A549 (cell line): Measurements from ENCODE around the gene PCNX2. TPM values are rescaled to one million over a fixed set of nuclear protein-coding genes. Genes with fewer than 3 reads are reported as not detected.

ENCODE experiments used
- ATAC-seq, 2 experiments: fragments of 200-7000 bp in 1 of 2; fragments of >200 bp in 1 of 2; cut with Nextera tagmentation in 1 of 2; cut with Tn5 transposase in 1 of 2; 3 replicates each; pipeline versions ENCODE4 v1.8.0 to v1.9.1; 2018 to 2020; ENCODE audit warnings: mild to moderate bottlenecking in 1 of 2, moderate library complexity in 1 of 2
- CTCF ChIA-PET: fragments of 300-600 bp; sonication (Branson Sonifier 250); formaldehyde crosslinking; extraction: SDS; loops from one replicate; lab custom pipeline; 2021; ENCODE audit warnings: antibody characterized with exemption, inconsistent platforms; lab: Yijun Ruan, JAX
- POLR2A ChIA-PET: fragments of 350-600 bp; formaldehyde crosslinking; extraction: SDS; loops from one replicate; lab custom pipeline; 2021; ENCODE audit warnings: antibody characterized with exemption, inconsistent platforms; lab: Yijun Ruan, JAX
- DNase-seq, 2 experiments: peaks; one replicate each; pipeline versions ENCODE4 v3.0.0 to v3.0.0-alpha.2; 2011 to 2016; ENCODE audit warnings: low read depth in 1 of 2, low spot score in 1 of 2
- FAIRE-seq: peaks from 2 replicates; lab custom pipeline; 2011; peaks lifted over from hg19 to GRCh38; lab: Jason Lieb, UNC
- H3K27ac ChIP-seq, 2 experiments: fragments of >200 bp; sonication (Bioruptor Twin); formaldehyde crosslinking; 3 replicates each; pipeline ENCODE4 v1.5.1; 2016 to 2017
- H3K4me1 ChIP-seq: fragments of >200 bp; sonication (Bioruptor Twin); formaldehyde crosslinking; 3 replicates; pipeline ENCODE4 v1.6.1; 2016
- H3K4me2 ChIP-seq: fragments of >200 bp; sonication (Bioruptor Twin); formaldehyde crosslinking; 3 replicates; pipeline ENCODE4 v1.6.1; 2016
- H3K4me3 ChIP-seq: fragments of >200 bp; sonication (Bioruptor Twin); formaldehyde crosslinking; 3 replicates; pipeline ENCODE4 v1.5.1; 2016
- H3K9me3 ChIP-seq: fragments of >200 bp; sonication (Bioruptor Twin); formaldehyde crosslinking; 3 replicates; pipeline ENCODE4 v1.6.1; 2016
- BHLHE40 ChIP-seq: IDR thresholded peaks from 2 replicates; pipeline ENCODE4 v1.6.1; 2012; ENCODE audit warnings: low read depth, low read length, inconsistent platforms
- CHD2 ChIP-seq: fragments of 150-350 bp; IDR thresholded peaks from 2 replicates; pipeline ENCODE4 v1.6.1; 2014; ENCODE audit warnings: low read length; ENCODE audit not compliant: partially characterized antibody
- EP300 ChIP-seq, 2 experiments: fragments of >200 bp; sonication (Bioruptor Twin); formaldehyde crosslinking; IDR thresholded peaks; 2 replicates in 1 of 2; 3 replicates in 1 of 2; pipeline ENCODE4 v1.6.1; 2016 to 2017
- HDAC2 ChIP-seq: fragments of 200-600 bp; sonication (generic); IDR thresholded peaks from 2 replicates; pipeline ENCODE4 v1.6.1; 2016
- HOXB13 ChIP-seq: fragments of 250-450 bp; sonication (Bioruptor Pico); IDR thresholded peaks from 2 replicates; pipeline ENCODE4 v1.5.0; 2020; ENCODE audit warnings: low read depth, mild to moderate bottlenecking, moderate library complexity
- KDM5A ChIP-seq: fragments of 200-600 bp; sonication (generic); IDR thresholded peaks from 2 replicates; pipeline ENCODE4 v1.6.1; 2016; ENCODE audit warnings: antibody characterized with exemption, mild to moderate bottlenecking
- MAZ ChIP-seq: fragments of 150-350 bp; IDR thresholded peaks from 2 replicates; pipeline ENCODE4 v1.6.1; 2014; ENCODE audit warnings: antibody characterized with exemption, low read depth, low read length, borderline replicate concordance
- POLR2A ChIP-seq: IDR thresholded peaks from 2 replicates; pipeline ENCODE4 v1.6.1; 2012; ENCODE audit warnings: mild to moderate bottlenecking, low read length
- RAD21 ChIP-seq, 2 experiments: fragments of >200 bp in 1 of 2; sonication (Bioruptor Twin) in 1 of 2; formaldehyde crosslinking in 1 of 2; IDR thresholded peaks in 1 of 2; conservative IDR thresholded peaks in 1 of 2; 2 replicates in 1 of 2; 3 replicates in 1 of 2; pipeline ENCODE4 v1.6.1; 2012 to 2018; ENCODE audit warnings: inconsistent platforms in 1 of 2
- RARB ChIP-seq: fragments of 250-450 bp; sonication (Bioruptor Pico); IDR thresholded peaks from 2 replicates; pipeline ENCODE4 v1.8.0; 2021; ENCODE audit warnings: mild to moderate bottlenecking, moderate library complexity
- RNF2 ChIP-seq: fragments of 200-600 bp; sonication (generic); IDR thresholded peaks from 2 replicates; pipeline ENCODE4 v1.6.1; 2016; ENCODE audit warnings: low read depth, mild to moderate bottlenecking, antibody characterized with exemption, moderate library complexity, borderline replicate concordance
- TP53 ChIP-seq: fragments of 250-450 bp; sonication (Bioruptor Pico); IDR thresholded peaks from 2 replicates; pipeline ENCODE4 v1.5.0; 2021; ENCODE audit warnings: mild to moderate bottlenecking, moderate library complexity
- ZC3H11A ChIP-seq: fragments of 450-650 bp; IDR thresholded peaks from 2 replicates; pipeline ENCODE4 v1.6.1; 2014; ENCODE audit warnings: antibody characterized with exemption, mild to moderate bottlenecking
- ZFP36 ChIP-seq: fragments of 450-650 bp; IDR thresholded peaks from 2 replicates; pipeline ENCODE4 v1.6.1; 2014; ENCODE audit warnings: borderline replicate concordance; ENCODE audit not compliant: partially characterized antibody
- ZNF302 ChIP-seq: fragments of 250-450 bp; sonication (Bioruptor Pico); IDR thresholded peaks from 2 replicates; pipeline ENCODE4 v1.9.0; 2021; ENCODE audit warnings: inconsistent platforms, mild to moderate bottlenecking, moderate library complexity
- ZSCAN20 ChIP-seq: fragments of 250-450 bp; sonication (Bioruptor Pico); IDR thresholded peaks from 2 replicates; pipeline ENCODE4 v1.8.0; 2022; ENCODE audit warnings: mild to moderate bottlenecking, moderate library complexity
- WGBS: methylation state at CpG from one replicate; pipeline ENCODE4 v1.1.6; 2017; ENCODE audit errors: missing lambda C conversion rate; 5-methylcytosine and 5-hydroxymethylcytosine counted together
- polyA plus RNA-seq, 4 experiments: library from polyadenylated mRNA; depleted of rRNA in 3 of 4; stranded (reverse); fragments of >200 nt; fragmentation: RNase III in 1 of 4; extraction: RNeasy Plus Mini Kit Qiagen cat#74134 plus additional on column Dnase treatment in 1 of 4; gene quantifications; 2 replicates in 3 of 4; 3 replicates in 1 of 4; pipeline ENCODE4 v1.2.3, GENCODE V29; 2011 to 2017
- TF ChIP-seq, protein P1 (sequence below): fragments of >200 bp; sonication (Bioruptor Twin); formaldehyde crosslinking; IDR thresholded peaks from 3 replicates; pipeline ENCODE4 v1.6.1; 2016
- TF ChIP-seq, protein P2 (sequence below): IDR thresholded peaks from 2 replicates; pipeline ENCODE4 v1.6.1; 2012; ENCODE audit warnings: low read depth, borderline replicate concordance
- TF ChIP-seq, protein P3 (sequence below): fragments of 250-450 bp; sonication (Bioruptor Pico); IDR thresholded peaks from 2 replicates; pipeline ENCODE4 v1.5.0; 2020; ENCODE audit warnings: low read depth, mild to moderate bottlenecking, moderate library complexity
- TF ChIP-seq, protein P4 (sequence below): fragments of 200-600 bp; sonication (generic); IDR thresholded peaks from 2 replicates; pipeline ENCODE4 v1.6.1; 2016; ENCODE audit warnings: antibody characterized with exemption, mild to moderate bottlenecking, moderate library complexity
- TF ChIP-seq, protein P5 (sequence below): fragments of 250-450 bp; sonication (Bioruptor Pico); IDR thresholded peaks from 2 replicates; pipeline ENCODE4 v1.5.0; 2021; ENCODE audit warnings: mild to moderate bottlenecking, moderate library complexity, borderline replicate concordance
- TF ChIP-seq, protein P6 (sequence below): IDR thresholded peaks from 2 replicates; pipeline ENCODE4 v1.6.1; 2012

PCNX2 gene
- polyA plus RNA-seq, 2 of the 4 experiments (the other 2 are of a cell fraction) = 8.8 to 27.2 TPM

DNA sequence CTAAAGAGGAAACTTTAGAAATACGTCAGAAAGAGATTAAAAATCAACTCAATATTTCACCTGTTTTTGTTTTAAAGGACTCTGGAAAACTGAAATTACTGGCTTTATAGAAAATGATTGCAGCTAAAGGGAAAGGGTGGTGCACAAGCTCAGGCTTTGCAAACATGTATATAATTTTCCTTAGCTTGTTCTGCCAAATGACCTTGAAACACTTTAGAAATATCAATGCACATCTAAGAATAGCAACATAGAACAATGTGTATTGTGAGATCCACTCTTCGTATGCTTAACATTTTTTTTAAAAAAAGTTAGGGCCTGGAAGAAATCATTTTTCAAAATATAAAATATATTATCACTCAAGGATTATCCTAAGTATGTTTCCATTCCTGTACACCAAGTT, 201.3 kb downstream of the PCNX2 start:
- ATAC-seq (no peak), DNase-seq (no peak), FAIRE-seq (no peak)
- Histone ChIP-seq H3K4me2 (no peak overlapping the region), H3K4me3 (no peak overlapping the region), H3K4me1 (peaks cover 27% of the 10 kb centered on the region), H3K27ac (no peak overlapping the region), H3K9me3 (no peaks in the 10 kb centered on the region)
- 82% methylated on average over 2 of the region's 2 CpGs for WGBS
- TF ChIP-seq, protein P1, sequence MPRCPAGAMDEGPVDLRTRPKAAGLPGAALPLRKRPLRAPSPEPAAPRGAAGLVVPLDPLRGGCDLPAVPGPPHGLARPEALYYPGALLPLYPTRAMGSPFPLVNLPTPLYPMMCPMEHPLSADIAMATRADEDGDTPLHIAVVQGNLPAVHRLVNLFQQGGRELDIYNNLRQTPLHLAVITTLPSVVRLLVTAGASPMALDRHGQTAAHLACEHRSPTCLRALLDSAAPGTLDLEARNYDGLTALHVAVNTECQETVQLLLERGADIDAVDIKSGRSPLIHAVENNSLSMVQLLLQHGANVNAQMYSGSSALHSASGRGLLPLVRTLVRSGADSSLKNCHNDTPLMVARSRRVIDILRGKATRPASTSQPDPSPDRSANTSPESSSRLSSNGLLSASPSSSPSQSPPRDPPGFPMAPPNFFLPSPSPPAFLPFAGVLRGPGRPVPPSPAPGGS = no peak
- no peak for TF ChIP-seq KDM5A
- no peak for TF ChIP-seq HDAC2
- no peak for TF ChIP-seq RAD21 (conservative IDR thresholded peaks at IDR 0.05 in 1 of 2, IDR thresholded peaks at IDR 0.05 in 1 of 2)
- TF ChIP-seq RARB (CRISPR knock-in tag) = no peak
- TF ChIP-seq, protein P2, sequence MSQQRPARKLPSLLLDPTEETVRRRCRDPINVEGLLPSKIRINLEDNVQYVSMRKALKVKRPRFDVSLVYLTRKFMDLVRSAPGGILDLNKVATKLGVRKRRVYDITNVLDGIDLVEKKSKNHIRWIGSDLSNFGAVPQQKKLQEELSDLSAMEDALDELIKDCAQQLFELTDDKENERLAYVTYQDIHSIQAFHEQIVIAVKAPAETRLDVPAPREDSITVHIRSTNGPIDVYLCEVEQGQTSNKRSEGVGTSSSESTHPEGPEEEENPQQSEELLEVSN = no peak
- TF ChIP-seq, protein P3, sequence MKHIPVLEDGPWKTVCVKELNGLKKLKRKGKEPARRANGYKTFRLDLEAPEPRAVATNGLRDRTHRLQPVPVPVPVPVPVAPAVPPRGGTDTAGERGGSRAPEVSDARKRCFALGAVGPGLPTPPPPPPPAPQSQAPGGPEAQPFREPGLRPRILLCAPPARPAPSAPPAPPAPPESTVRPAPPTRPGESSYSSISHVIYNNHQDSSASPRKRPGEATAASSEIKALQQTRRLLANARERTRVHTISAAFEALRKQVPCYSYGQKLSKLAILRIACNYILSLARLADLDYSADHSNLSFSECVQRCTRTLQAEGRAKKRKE (CRISPR knock-in tag) = no peak
- TF ChIP-seq, protein P4, sequence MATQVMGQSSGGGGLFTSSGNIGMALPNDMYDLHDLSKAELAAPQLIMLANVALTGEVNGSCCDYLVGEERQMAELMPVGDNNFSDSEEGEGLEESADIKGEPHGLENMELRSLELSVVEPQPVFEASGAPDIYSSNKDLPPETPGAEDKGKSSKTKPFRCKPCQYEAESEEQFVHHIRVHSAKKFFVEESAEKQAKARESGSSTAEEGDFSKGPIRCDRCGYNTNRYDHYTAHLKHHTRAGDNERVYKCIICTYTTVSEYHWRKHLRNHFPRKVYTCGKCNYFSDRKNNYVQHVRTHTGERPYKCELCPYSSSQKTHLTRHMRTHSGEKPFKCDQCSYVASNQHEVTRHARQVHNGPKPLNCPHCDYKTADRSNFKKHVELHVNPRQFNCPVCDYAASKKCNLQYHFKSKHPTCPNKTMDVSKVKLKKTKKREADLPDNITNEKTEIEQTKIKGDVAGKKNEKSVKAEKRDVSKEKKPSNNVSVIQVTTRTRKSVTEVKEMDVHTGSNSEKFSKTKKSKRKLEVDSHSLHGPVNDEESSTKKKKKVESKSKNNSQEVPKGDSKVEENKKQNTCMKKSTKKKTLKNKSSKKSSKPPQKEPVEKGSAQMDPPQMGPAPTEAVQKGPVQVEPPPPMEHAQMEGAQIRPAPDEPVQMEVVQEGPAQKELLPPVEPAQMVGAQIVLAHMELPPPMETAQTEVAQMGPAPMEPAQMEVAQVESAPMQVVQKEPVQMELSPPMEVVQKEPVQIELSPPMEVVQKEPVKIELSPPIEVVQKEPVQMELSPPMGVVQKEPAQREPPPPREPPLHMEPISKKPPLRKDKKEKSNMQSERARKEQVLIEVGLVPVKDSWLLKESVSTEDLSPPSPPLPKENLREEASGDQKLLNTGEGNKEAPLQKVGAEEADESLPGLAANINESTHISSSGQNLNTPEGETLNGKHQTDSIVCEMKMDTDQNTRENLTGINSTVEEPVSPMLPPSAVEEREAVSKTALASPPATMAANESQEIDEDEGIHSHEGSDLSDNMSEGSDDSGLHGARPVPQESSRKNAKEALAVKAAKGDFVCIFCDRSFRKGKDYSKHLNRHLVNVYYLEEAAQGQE = no peak
- TF ChIP-seq, protein P5, sequence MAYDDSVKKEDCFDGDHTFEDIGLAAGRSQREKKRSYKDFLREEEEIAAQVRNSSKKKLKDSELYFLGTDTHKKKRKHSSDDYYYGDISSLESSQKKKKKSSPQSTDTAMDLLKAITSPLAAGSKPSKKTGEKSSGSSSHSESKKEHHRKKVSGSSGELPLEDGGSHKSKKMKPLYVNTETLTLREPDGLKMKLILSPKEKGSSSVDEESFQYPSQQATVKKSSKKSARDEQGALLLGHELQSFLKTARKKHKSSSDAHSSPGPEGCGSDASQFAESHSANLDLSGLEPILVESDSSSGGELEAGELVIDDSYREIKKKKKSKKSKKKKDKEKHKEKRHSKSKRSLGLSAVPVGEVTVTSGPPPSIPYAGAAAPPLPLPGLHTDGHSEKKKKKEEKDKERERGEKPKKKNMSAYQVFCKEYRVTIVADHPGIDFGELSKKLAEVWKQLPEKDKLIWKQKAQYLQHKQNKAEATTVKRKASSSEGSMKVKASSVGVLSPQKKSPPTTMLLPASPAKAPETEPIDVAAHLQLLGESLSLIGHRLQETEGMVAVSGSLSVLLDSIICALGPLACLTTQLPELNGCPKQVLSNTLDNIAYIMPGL (CRISPR knock-in tag) = no peak
- TF ChIP-seq POLR2A = no peak
- TF ChIP-seq ZNF302 (CRISPR knock-in tag) = no peak
- no peak for TF ChIP-seq ZSCAN20
- TF ChIP-seq RNF2 = no peak
- CTCF ChIA-PET = no interaction called here
- POLR2A ChIA-PET = no interaction called here

DNA sequence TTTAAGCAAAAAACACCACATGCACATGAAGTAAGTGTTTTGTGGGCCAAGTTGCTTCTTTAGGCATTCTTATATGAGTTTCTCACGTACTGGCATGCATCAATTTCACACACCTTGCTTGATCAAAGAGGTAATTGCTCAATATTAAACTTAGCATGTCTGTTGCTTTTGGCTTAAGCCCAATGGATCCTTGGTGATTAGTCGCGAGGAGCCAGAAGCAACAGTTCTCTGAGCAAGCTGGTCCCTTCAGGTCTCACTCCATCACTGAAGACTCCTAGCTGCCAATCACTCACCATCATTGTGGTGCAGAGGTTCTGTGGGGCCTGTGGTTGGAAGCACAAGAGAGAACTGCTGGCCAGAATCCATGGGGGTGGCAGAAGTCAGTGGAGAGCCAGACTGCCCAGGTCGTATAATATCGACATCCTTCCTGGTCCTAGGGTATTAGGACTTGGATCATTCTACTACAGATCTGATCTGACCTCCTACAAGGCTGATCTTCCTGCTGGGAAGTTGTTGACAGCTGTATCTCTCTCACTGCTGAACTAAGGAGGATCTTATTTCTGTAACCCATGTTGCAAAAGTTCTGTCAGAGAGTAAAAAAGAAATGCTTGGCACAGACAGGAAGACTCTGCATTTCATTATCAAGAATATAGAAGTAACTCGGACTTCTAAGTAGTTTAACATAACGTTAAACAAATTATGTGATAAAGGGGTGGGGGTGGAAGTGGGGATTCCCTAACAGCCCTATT, 204.6 kb downstream of the PCNX2 start:
- POLR2A ChIA-PET = no interaction called here

More for the DNA sequence above, 204.6 kb downstream of the PCNX2 start:
- CTCF ChIA-PET = no interaction called here
- 86% methylated on average over 7 of the region's 7 CpGs for WGBS
- FAIRE-seq (no peak), DNase-seq (no peak), ATAC-seq (no peak; a peak in 1 of 6 replicates)
- Histone ChIP-seq H3K4me3 (no peak overlapping the region), H3K4me2 (no peak overlapping the region), H3K27ac (peak overlapping the region in 1 of 2 experiments; percentile 54; a peak in 2 of 6 replicates), H3K4me1 (peaks cover 10% of the 10 kb centered on the region), H3K9me3 (no peaks in the 10 kb centered on the region)
- TF ChIP-seq TP53 (CRISPR knock-in tag) (no peak), ZC3H11A (no peak), ZFP36 (no peak), RNF2 (no peak), HOXB13 (no peak), BHLHE40 (no peak), MAZ (no peak), EP300 (IDR thresholded peaks at IDR 0.05) (no peak), CHD2 (no peak)
- TF ChIP-seq, protein P6, sequence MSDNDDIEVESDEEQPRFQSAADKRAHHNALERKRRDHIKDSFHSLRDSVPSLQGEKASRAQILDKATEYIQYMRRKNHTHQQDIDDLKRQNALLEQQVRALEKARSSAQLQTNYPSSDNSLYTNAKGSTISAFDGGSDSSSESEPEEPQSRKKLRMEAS = no peak
